Thoracic aorta (tissue), 2 donors: Measurements from ENCODE around the gene HDAC5. TPM values are rescaled to one million over a fixed set of nuclear protein-coding genes. Genes with fewer than 3 reads are reported as not detected.
"Not testable (repeated sequence)": the region's sequence is repeated elsewhere in the genome, so short reads cannot be mapped to it uniquely, and the experiment has no call there.

Experiments used
- ATAC-seq: fragments of 150-250 bp; one replicate; pipeline ENCODE4 v1.8.0; 2017; ENCODE audit warnings: low read depth; ENCODE audit not compliant: insufficient number of reproducible peaks, low FRiP score
- DNase-seq: peaks from one replicate; pipeline ENCODE4 v3.0.0-alpha.2; 2020; ENCODE audit warnings: low spot score
- H3K27ac ChIP-seq, 2 donors: fragments of 200-600 bp; sonication (generic); 1 replicate in 1 of 2; 2 replicates in 1 of 2; pipeline ENCODE4 v1.5.1; 2016; ENCODE audit warnings: mild to moderate bottlenecking in 2 of 2, moderate library complexity in 2 of 2
- H3K27me3 ChIP-seq: fragments of 200-600 bp; sonication (generic); replicated peaks from 2 replicates; pipeline ENCODE4 v1.6.0; 2016; ENCODE audit warnings: mild to moderate bottlenecking; ENCODE audit not compliant: insufficient read depth
- H3K36me3 ChIP-seq: fragments of 200-600 bp; sonication (generic); one replicate; pipeline ENCODE4 v1.5.1; 2016
- H3K4me1 ChIP-seq, 2 donors: fragments of 200-600 bp; sonication (generic); 1 replicate in 1 of 2; 2 replicates in 1 of 2; pipeline versions ENCODE4 v1.5.1 to v1.6.0; 2016; ENCODE audit warnings: low read depth in 2 of 2, mild to moderate bottlenecking in 1 of 2; ENCODE audit not compliant: control insufficient read depth in 1 of 2
- H3K4me3 ChIP-seq: fragments of 200-600 bp; sonication (generic); 2 replicates; pipeline ENCODE4 v1.5.1; 2016; ENCODE audit warnings: mild to moderate bottlenecking
- H3K9me3 ChIP-seq: fragments of 200-600 bp; sonication (generic); 2 replicates; pipeline ENCODE4 v1.5.1; 2016
- total RNA-seq, 2 donors: library from RNA; depleted of rRNA; stranded (reverse); fragments of >200 nt; gene quantifications; one replicate each; pipeline versions ENCODE4 v1.1.0 to v1.2.3, GENCODE V29; 2016
- TF ChIP-seq, protein P1 (sequence below): fragments of 200-600 bp; sonication (generic); IDR thresholded peaks from one replicate; pipeline ENCODE4 v1.5.1; 2019; ENCODE audit warnings: antibody characterized with exemption

HDAC5 gene
- total RNA-seq, 2 donors from 2014 or later: 76.9 to 115 TPM

DNA sequence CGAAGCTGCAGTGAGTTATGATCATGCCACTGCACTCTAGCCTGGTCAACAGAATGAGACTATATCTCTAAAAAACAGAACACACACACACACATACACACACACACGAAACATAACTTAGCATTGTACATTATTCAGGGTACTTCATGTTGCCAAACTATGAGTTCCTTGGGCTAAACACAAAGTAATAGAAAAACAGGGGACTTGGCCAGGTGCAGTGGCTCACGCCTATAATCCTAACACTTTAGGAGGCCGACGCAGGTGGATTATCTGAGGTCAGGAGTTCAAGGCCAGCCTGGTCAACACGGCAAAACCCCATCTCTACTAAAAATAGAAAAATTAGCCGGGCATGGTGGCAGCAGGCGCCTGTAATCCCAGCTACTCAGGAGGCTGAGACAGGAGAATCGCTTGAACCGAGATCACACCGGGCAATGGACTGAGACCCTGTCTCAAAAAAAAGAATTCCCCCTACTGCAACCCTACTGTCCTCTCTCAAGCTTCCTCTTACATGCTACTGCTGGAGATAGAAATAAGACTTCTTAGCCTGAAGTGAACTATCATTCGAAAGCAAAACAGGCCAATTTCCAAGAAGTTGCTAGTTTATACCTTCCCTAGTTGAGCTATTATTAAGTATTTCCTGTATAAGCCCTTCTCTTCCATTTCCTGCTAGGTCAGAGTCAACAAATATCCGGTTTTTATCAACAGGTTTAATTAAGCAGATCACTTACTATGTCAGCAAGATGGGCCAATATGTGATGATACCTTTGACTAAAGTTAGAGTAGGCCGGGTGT, 64.1 kb downstream of the HDAC5 start:
- ATAC-seq (no peak), DNase-seq (no peak)
- TF ChIP-seq, protein P1, sequence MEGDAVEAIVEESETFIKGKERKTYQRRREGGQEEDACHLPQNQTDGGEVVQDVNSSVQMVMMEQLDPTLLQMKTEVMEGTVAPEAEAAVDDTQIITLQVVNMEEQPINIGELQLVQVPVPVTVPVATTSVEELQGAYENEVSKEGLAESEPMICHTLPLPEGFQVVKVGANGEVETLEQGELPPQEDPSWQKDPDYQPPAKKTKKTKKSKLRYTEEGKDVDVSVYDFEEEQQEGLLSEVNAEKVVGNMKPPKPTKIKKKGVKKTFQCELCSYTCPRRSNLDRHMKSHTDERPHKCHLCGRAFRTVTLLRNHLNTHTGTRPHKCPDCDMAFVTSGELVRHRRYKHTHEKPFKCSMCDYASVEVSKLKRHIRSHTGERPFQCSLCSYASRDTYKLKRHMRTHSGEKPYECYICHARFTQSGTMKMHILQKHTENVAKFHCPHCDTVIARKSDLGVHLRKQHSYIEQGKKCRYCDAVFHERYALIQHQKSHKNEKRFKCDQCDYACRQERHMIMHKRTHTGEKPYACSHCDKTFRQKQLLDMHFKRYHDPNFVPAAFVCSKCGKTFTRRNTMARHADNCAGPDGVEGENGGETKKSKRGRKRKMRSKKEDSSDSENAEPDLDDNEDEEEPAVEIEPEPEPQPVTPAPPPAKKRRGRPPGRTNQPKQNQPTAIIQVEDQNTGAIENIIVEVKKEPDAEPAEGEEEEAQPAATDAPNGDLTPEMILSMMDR: no peak
- Histone ChIP-seq H3K9me3 (no peaks in the 10 kb centered on the region), H3K27ac (no peak overlapping the region), H3K4me3 (no peak overlapping the region), H3K36me3 (peaks cover 18% of the 10 kb centered on the region), H3K4me1 (no peaks in the 10 kb centered on the region), H3K27me3 (no peaks in the 10 kb centered on the region)

DNA sequence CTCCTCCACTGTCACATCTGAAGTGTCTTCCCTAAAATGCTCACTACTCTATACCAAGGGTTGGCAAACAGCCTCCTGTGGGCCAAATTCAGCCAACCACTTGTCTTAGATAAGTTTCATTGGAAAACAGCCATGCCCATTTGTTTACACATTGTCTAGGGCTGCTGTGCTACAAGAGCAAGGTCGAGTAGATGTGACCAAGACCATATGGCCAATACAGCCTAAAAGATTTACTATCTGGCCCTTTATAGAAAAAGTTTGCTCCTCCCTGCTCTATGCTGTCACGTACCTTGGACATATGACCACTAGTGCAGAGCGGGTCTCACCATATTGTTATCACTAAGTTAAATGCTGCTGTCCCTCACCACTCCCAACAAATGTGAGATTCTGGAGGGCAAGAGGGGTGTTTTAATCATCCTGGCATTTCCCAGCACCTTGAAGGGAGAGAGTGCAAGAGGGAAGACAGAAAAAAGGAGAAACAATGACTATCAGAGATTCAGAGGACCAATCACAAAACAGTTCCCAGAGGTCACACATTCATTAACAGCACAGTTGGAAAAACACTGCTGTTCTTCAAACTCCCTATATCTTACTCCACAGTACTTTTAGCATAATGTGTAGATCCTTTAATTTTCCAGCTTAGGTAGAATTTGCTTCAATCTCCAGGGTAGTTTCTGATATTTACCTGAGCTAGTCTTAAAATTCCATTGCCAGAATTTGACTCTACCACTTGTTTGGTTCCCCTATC, 70.1 kb downstream of the HDAC5 start:
- Histone ChIP-seq H3K4me3 (no peak overlapping the region), H3K27ac (no peak overlapping the region), H3K4me1 (peaks cover 0 to 5% of the 10 kb centered on the region in 2 donors), H3K27me3 (no peaks in the 10 kb centered on the region), H3K36me3 (peaks cover 40% of the 10 kb centered on the region), H3K9me3 (no peaks in the 10 kb centered on the region)
- ATAC-seq: no peak
- no peak for DNase-seq
- TF ChIP-seq, protein P1: no peak

DNA sequence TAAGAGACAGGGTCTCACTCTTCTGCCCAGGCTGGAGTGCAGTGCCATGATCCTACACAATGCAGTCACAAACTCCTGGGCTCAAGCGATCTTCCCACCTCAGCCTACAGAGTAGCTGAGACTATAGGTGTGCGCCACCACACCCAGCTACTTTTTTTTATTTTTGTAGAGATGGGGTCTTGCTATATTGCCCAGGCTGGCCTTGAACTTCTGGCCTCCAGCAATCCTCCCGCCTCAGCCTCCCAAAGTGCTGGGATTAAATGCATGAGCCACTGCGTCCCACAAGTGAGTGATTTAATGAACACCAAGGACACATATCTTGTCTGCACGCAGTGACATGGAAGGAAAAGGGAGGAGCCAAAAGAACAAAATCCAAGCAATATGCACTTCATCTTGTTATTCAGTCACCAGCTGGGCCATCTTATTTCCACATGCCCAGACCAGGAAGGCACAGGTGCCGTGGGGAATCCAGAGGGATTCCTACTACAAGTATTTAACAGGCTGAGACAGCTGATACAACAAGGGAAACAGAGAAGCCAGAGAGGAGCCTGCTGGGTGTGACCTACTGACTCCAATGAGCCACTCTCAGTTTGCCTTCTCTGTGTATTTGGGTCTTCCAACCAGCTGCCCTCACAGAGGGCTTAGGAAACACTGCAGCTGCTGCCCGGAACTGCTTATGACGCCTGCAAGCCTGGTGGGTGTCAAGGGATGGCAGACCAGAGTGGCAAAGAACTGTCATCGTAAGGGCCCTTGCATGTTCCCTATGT, 74.0 kb downstream of the HDAC5 start:
- H3K4me3 ChIP-seq: no peak overlapping the region
- TF ChIP-seq, protein P1: no peak
- H3K9me3 ChIP-seq: no peaks in the 10 kb centered on the region
- no peak overlapping the region for H3K27ac ChIP-seq
- H3K27me3 ChIP-seq: no peaks in the 10 kb centered on the region
- ATAC-seq (no peak), DNase-seq (no peak)
- H3K4me1 ChIP-seq: peaks cover 0 to 5% of the 10 kb centered on the region in 2 donors
- H3K36me3 ChIP-seq: peaks cover 40% of the 10 kb centered on the region

DNA sequence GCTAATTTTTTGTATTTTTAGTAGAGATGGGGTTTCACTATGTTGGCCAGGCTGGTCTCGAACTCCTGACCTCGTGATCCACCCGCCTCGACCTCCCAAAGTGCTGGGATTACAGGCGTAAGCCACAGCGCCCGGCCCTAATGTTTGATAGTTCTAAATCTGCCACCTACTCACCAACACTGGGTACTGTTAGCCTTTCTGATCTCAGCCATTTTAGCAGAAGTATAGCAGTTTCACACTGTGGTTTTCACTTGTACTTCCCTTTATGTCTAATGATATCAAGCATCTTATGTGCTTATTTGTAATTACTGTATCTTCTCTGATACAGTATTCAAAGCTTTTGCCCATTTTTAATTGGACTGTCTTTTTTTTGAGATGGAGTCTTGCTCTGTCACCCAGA, 76.5 kb downstream of the HDAC5 start:
- not testable (repeated sequence) for DNase-seq

DNA sequence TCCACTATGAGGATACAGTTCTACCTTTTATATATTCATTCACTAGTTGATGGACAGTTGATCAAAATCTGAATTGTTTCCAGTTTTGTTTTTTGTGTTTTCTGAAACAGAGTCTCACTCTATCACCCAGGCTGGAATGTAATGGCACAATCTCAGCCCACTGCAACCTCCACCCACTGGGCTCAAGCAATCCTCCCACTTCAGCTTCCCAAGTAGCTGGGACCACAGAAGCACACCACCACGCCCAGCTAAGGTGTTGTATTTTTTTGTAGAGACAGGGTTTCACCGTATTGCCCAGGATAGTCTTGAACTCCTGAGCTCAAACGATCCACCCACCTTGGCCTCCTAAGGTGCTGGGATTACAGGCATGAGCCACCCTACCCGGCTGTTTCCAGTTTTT, 78.0 kb downstream of the HDAC5 start:
- no peak overlapping the region for H3K4me3 ChIP-seq
- peaks cover 13 to 25% of the 10 kb centered on the region in 2 donors for H3K4me1 ChIP-seq
- no peaks in the 10 kb centered on the region for H3K27me3 ChIP-seq
- H3K36me3 ChIP-seq: peaks cover 19% of the 10 kb centered on the region
- H3K9me3 ChIP-seq: no peaks in the 10 kb centered on the region
- no peak for ATAC-seq
- no peak overlapping the region for H3K27ac ChIP-seq
- TF ChIP-seq, protein P1: no peak
- no peak for DNase-seq

More for the DNA sequence above, 76.5 kb downstream of the HDAC5 start:
- H3K36me3 ChIP-seq: peaks cover 29% of the 10 kb centered on the region
- not testable (repeated sequence) for H3K4me3 ChIP-seq, H3K27ac ChIP-seq, ATAC-seq, H3K27me3 ChIP-seq, H3K9me3 ChIP-seq
- H3K4me1 ChIP-seq: peaks cover 9 to 12% of the 10 kb centered on the region in 2 donors
